Muscle of back (tissue), 11 donors: Measurements from ENCODE around the gene HDAC5. TPM values are rescaled to one million over a fixed set of nuclear protein-coding genes. Genes with fewer than 3 reads are reported as not detected.
"Not testable (repeated sequence)": the region's sequence is repeated elsewhere in the genome, so short reads cannot be mapped to it uniquely, and the experiment has no call there.

Experiments used
- DNase-seq, 3 donors: peaks; one replicate each; pipeline versions ENCODE4 v3.0.0 to v3.0.0-alpha.2; 2013
- polyA plus RNA-seq, 10 donors: library from polyadenylated mRNA; unstranded; fragments of 120-200 nt; gene quantifications; one replicate each; pipeline ENCODE4 v1.2.1, GENCODE V29; 2013; ENCODE audit not compliant: insufficient read length in 10 of 10

The HDAC5 gene
- polyA plus RNA-seq, 10 donors, result 43.2 to 58.4 (median 52.6) TPM

GRCh38 chr17:44034688-44035087 lies 88.8 kb downstream of the HDAC5 start:
- not testable (repeated sequence) for DNase-seq

GRCh38 chr17:44033861-44034408 lies 89.5 kb downstream of the HDAC5 start:
- no peak for DNase-seq

GRCh38 chr17:44030482-44030881 lies 93.0 kb downstream of the HDAC5 start:
- no peak for DNase-seq

- no peak for DNase-seq
Measured at GRCh38 chr17:44029736-44030135, 93.7 kb downstream of the HDAC5 start.

Other genes starting within 250 kb of the HDAC5 start
- 1 to 10 TPM; 2.3 to 5.1 (median 3.7) TPM for gene MPP2, start 216.1 kb downstream of the HDAC5 start, polyA plus RNA-seq
- gene PPY, start 181.2 kb downstream of the HDAC5 start, polyA plus RNA-seq, result not detected
- under 1 TPM in 3 of 10 donors, not detected in 7; 0.15 to 0.35 (median 0.22) TPM for gene PYY, start 169.7 kb downstream of the HDAC5 start, polyA plus RNA-seq
- under 1 TPM; 0.21 to 0.69 (median 0.36) TPM for gene NAGS, start 119.0 kb downstream of the HDAC5 start, polyA plus RNA-seq
- gene TMEM101, start 108.7 kb downstream of the HDAC5 start, polyA plus RNA-seq, result 10 to 100 TPM; 23.5 to 30.4 (median 26.8) TPM
- 10 to 100 TPM; 25.8 to 33.5 (median 29.8) TPM for gene LSM12, start 57.0 kb downstream of the HDAC5 start, polyA plus RNA-seq
- 10 to 100 TPM; 27.1 to 41.4 (median 34.7) TPM for gene G6PC3, start 52.9 kb downstream of the HDAC5 start, polyA plus RNA-seq
- gene HROB, start 18.3 kb upstream of the HDAC5 start, polyA plus RNA-seq, result 1 to 10 TPM; 1.6 to 3.9 (median 2.3) TPM
- gene ASB16, start 47.1 kb upstream of the HDAC5 start, polyA plus RNA-seq, result 10 to 100 TPM in 7 of 10 donors, 1 to 10 TPM in 3; 4.8 to 15.2 (median 10.9) TPM
- gene TMUB2, start 63.3 kb upstream of the HDAC5 start, polyA plus RNA-seq, result 10 to 100 TPM; 33.2 to 51.3 (median 40.6) TPM
- 10 to 100 TPM; 44.2 to 57.6 (median 49.0) TPM for gene ATXN7L3, start 76.2 kb upstream of the HDAC5 start, polyA plus RNA-seq
- gene UBTF, start 96.0 kb upstream of the HDAC5 start, polyA plus RNA-seq, result 10 to 100 TPM; 60.2 to 92.2 (median 72.2) TPM
- 10 to 100 TPM in 7 of 10 donors, 1 to 10 TPM in 3; 6.0 to 34.0 (median 13.2) TPM for gene SLC4A1, start 144.5 kb upstream of the HDAC5 start, polyA plus RNA-seq
- 10 to 100 TPM in 1 of 10 donors, 1 to 10 TPM in 9; 1.2 to 11.0 (median 2.0) TPM for gene RUNDC3A, start 185.0 kb upstream of the HDAC5 start, polyA plus RNA-seq
- gene SLC25A39, start 201.2 kb upstream of the HDAC5 start, polyA plus RNA-seq, result 100 to 1,000 TPM in 1 of 10 donors, 10 to 100 TPM in 9; 41.1 to 125 (median 66.1) TPM
- gene GRN, start 221.7 kb upstream of the HDAC5 start, polyA plus RNA-seq, result 100 to 1,000 TPM; 146 to 229 (median 186) TPM
- gene FAM171A2, start 240.2 kb upstream of the HDAC5 start, polyA plus RNA-seq, result 10 to 100 TPM; 44.1 to 84.8 (median 64.4) TPM